ENCODE measurements around the gene DNAJB8. TPM values are rescaled to one million over a fixed set of nuclear protein-coding genes. Genes with fewer than 3 reads are reported as not detected.

The DNAJB8 gene
- total RNA-seq, 1 experiment from 2014 or later: not detected

GRCh38 chr3:128449111-128449638 lies 17.5 kb downstream of the DNAJB8 start:
- BruUV-seq (replicated peaks): no TSS peak
- DNase-seq (no peak), ATAC-seq (no peak)
- Histone ChIP-seq H3F3A (ENCODE audit: low read length, unreplicated experiment) (no peaks in the 10 kb centered on the region), H3K9ac (ENCODE audit: low read length) (no peak overlapping the region), H3K79me2 (ENCODE audit: low read length) (no peaks in the 10 kb centered on the region), H3K9me2 (replicated peaks; ENCODE audit: low read length) (no peaks in the 10 kb centered on the region), H3K4me1 (ENCODE audit: insufficient read depth, low read length) (no peaks in the 10 kb centered on the region), H3K27ac (ENCODE audit: low read length) (no peak overlapping the region), H3K27me3 (ENCODE audit: low read length) (no peaks in the 10 kb centered on the region), H3K9me3 (ENCODE audit: low read length) (no peaks in the 10 kb centered on the region), H3K36me3 (ENCODE audit: low read depth, low read length) (no peaks in the 10 kb centered on the region), H3K4me2 (ENCODE audit: low read length) (no peak overlapping the region), H3K4me3 (ENCODE audit: low read length) (no peak overlapping the region), H2AFZ (ENCODE audit: low read length) (no peak overlapping the region), H4K20me1 (ENCODE audit: low read length) (no peaks in the 10 kb centered on the region)
- no peak for TF ChIP-seq EZH2phosphoT487 (IDR thresholded peaks at IDR 0.05; ENCODE audit: borderline replicate concordance, low read length)
- TF ChIP-seq, protein P1, sequence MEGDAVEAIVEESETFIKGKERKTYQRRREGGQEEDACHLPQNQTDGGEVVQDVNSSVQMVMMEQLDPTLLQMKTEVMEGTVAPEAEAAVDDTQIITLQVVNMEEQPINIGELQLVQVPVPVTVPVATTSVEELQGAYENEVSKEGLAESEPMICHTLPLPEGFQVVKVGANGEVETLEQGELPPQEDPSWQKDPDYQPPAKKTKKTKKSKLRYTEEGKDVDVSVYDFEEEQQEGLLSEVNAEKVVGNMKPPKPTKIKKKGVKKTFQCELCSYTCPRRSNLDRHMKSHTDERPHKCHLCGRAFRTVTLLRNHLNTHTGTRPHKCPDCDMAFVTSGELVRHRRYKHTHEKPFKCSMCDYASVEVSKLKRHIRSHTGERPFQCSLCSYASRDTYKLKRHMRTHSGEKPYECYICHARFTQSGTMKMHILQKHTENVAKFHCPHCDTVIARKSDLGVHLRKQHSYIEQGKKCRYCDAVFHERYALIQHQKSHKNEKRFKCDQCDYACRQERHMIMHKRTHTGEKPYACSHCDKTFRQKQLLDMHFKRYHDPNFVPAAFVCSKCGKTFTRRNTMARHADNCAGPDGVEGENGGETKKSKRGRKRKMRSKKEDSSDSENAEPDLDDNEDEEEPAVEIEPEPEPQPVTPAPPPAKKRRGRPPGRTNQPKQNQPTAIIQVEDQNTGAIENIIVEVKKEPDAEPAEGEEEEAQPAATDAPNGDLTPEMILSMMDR (conservative IDR thresholded peaks at IDR 0.05; ENCODE audit: low read depth, low read length): no peak
- no peak for TF ChIP-seq EZH2 (IDR thresholded peaks at IDR 0.05; ENCODE audit: low read length, unreplicated experiment)
- ChIA-PET CTCF (no interaction called here), POLR2A (ENCODE audit: unreplicated experiment) (no interaction called here)
- intact Hi-C loops (cut with micrococcal nuclease): no loop called here

DNA sequence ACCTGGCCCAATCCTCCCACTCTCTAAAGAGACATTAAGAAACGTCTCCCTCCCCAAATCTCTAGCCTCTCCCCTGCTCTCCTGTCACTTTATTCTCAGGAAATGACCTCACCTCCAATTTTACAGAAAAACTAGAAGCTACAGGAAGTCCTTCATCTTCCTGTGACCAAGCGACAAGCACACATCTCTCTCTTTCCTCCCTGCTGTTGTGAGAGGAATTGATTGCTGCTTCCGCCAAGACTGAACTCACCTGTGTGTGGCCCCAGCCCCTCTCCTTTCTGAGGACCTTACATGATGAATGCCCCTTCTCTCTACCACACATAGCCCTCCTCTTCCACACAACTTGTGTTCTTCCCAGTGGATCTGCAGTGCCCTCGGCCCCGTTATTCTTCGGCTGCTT lies 18.2 kb downstream of the DNAJB8 start:
- no TSS peak for BruUV-seq (replicated peaks)
- H3F3A ChIP-seq (ENCODE audit: low read length, unreplicated experiment): no peaks in the 10 kb centered on the region
- H3K9me3 ChIP-seq (ENCODE audit: low read length): no peaks in the 10 kb centered on the region
- no peaks in the 10 kb centered on the region for H3K27me3 ChIP-seq (ENCODE audit: low read length)
- H3K4me2 ChIP-seq (ENCODE audit: low read length): no peak overlapping the region
- no peaks in the 10 kb centered on the region for H4K20me1 ChIP-seq (ENCODE audit: low read length)
- no peak overlapping the region for H3K27ac ChIP-seq (ENCODE audit: low read length)
- no peaks in the 10 kb centered on the region for H3K79me2 ChIP-seq (ENCODE audit: low read length)
- DNase-seq (no peak), ATAC-seq (no peak)
- intact Hi-C loops (cut with micrococcal nuclease): no loop called here
- no peaks in the 10 kb centered on the region for H3K9me2 ChIP-seq (replicated peaks; ENCODE audit: low read length)
- no peak overlapping the region for H3K9ac ChIP-seq (ENCODE audit: low read length)
- no peak for TF ChIP-seq EZH2 (IDR thresholded peaks at IDR 0.05; ENCODE audit: low read length, unreplicated experiment)
- TF ChIP-seq, protein P1 (conservative IDR thresholded peaks at IDR 0.05; ENCODE audit: low read depth, low read length): no peak
- no peak for TF ChIP-seq EZH2phosphoT487 (IDR thresholded peaks at IDR 0.05; ENCODE audit: borderline replicate concordance, low read length)
- H3K36me3 ChIP-seq (ENCODE audit: low read depth, low read length): no peaks in the 10 kb centered on the region
- ChIA-PET POLR2A (ENCODE audit: unreplicated experiment) (no interaction called here), CTCF (no interaction called here)
- H3K4me1 ChIP-seq (ENCODE audit: insufficient read depth, low read length): no peaks in the 10 kb centered on the region
- H2AFZ ChIP-seq (ENCODE audit: low read length): no peak overlapping the region
- no peak overlapping the region for H3K4me3 ChIP-seq (ENCODE audit: low read length)

GRCh38 chr3:128447561-128448013 lies 19.1 kb downstream of the DNAJB8 start:
- Histone ChIP-seq H4K20me1 (ENCODE audit: low read length) (no peaks in the 10 kb centered on the region), H3K4me2 (ENCODE audit: low read length) (no peak overlapping the region), H3K27ac (ENCODE audit: low read length) (no peak overlapping the region), H3K9me3 (ENCODE audit: low read length) (no peaks in the 10 kb centered on the region), H3K9ac (ENCODE audit: low read length) (no peak overlapping the region), H2AFZ (ENCODE audit: low read length) (no peak overlapping the region), H3K4me3 (ENCODE audit: low read length) (no peak overlapping the region), H3F3A (ENCODE audit: low read length, unreplicated experiment) (no peaks in the 10 kb centered on the region), H3K9me2 (replicated peaks; ENCODE audit: low read length) (no peaks in the 10 kb centered on the region), H3K4me1 (ENCODE audit: insufficient read depth, low read length) (no peaks in the 10 kb centered on the region), H3K27me3 (ENCODE audit: low read length) (no peaks in the 10 kb centered on the region), H3K79me2 (ENCODE audit: low read length) (no peaks in the 10 kb centered on the region), H3K36me3 (ENCODE audit: low read depth, low read length) (no peaks in the 10 kb centered on the region)
- DNase-seq (no peak), ATAC-seq (no peak)
- intact Hi-C loops (cut with micrococcal nuclease): no loop called here
- ChIA-PET CTCF (no interaction called here), POLR2A (ENCODE audit: unreplicated experiment) (no interaction called here)
- TF ChIP-seq EZH2phosphoT487 (IDR thresholded peaks at IDR 0.05; ENCODE audit: borderline replicate concordance, low read length) (no peak), EZH2 (IDR thresholded peaks at IDR 0.05; ENCODE audit: low read length, unreplicated experiment) (no peak)
- TF ChIP-seq, protein P1 (conservative IDR thresholded peaks at IDR 0.05; ENCODE audit: low read depth, low read length): no peak
- no TSS peak for BruUV-seq (replicated peaks)

Measured in PC-3 (cell line).